Prostate gland (tissue), 2 donors: ENCODE results near the gene CCDC183. TPM values are rescaled to one million over a fixed set of nuclear protein-coding genes. Genes with fewer than 3 reads are reported as not detected.

Experiments used
- DNase-seq: peaks from one replicate; pipeline ENCODE4 v3.0.0-alpha.2; 2019; ENCODE audit warnings: low spot score
- H3K27ac ChIP-seq, 2 donors: fragments of 200-600 bp; sonication (generic); 2 replicates each; pipeline ENCODE4 v1.5.1; 2017 to 2019
- H3K27me3 ChIP-seq: fragments of 200-600 bp; sonication (generic); replicated peaks from 2 replicates; pipeline ENCODE4 v1.5.1; 2019; ENCODE audit not compliant: insufficient read depth
- H3K36me3 ChIP-seq, 2 donors: fragments of 200-600 bp; sonication (generic); 1 replicate in 1 of 2; 2 replicates in 1 of 2; pipeline versions ENCODE4 v1.5.1 to v1.8.1; 2017 to 2019
- H3K4me1 ChIP-seq: fragments of 200-600 bp; sonication (generic); replicated peaks from 2 replicates; pipeline ENCODE4 v1.5.1; 2019
- H3K4me3 ChIP-seq, 2 donors: fragments of 200-600 bp; sonication (generic); 2 replicates each; pipeline ENCODE4 v1.5.1; 2017 to 2019
- H3K9me3 ChIP-seq: fragments of 200-600 bp; sonication (generic); 2 replicates; pipeline ENCODE4 v1.5.1; 2017
- POLR2A ChIP-seq: fragments of 450-650 bp; IDR thresholded peaks from one replicate; pipeline ENCODE4 v1.6.1; 2016; ENCODE audit warnings: antibody characterized with exemption, mild to moderate bottlenecking
- POLR2AphosphoS5 ChIP-seq: sonication (generic); formaldehyde crosslinking; IDR thresholded peaks from one replicate; pipeline ENCODE4 v1.6.1; 2017; ENCODE audit warnings: antibody characterized with exemption
- WGBS: methylation state at CpG from one replicate; pipeline ENCODE4 v1.1.5; 2018; 5-methylcytosine and 5-hydroxymethylcytosine counted together
- intact Hi-C: fragments of 100-400 bp; cut with DNase I; formaldehyde crosslinking; loops from one replicate; pipeline ENCODE4 v1.14.2; 2022
- total RNA-seq, 2 donors: library from RNA; depleted of rRNA; stranded (reverse); fragments of >200 nt; gene quantifications; one replicate each; pipeline ENCODE4 v1.1.0, GENCODE V29; 2016
- TF ChIP-seq, protein P1 (sequence below), 4 experiments: fragments of 200-600 bp in 2 of 4; fragments of 450-650 bp in 2 of 4; sonication (generic) in 2 of 4; IDR thresholded peaks; 1 replicate in 3 of 4; 2 replicates in 1 of 4; pipeline ENCODE4 v1.5.1; 2016 to 2019; ENCODE audit warnings: antibody characterized with exemption in 4 of 4, mild to moderate bottlenecking in 2 of 4, moderate library complexity in 2 of 4

Gene CCDC183
- total RNA-seq, 2 donors from 2014 or later: 9.5 to 45.0 TPM

DNA sequence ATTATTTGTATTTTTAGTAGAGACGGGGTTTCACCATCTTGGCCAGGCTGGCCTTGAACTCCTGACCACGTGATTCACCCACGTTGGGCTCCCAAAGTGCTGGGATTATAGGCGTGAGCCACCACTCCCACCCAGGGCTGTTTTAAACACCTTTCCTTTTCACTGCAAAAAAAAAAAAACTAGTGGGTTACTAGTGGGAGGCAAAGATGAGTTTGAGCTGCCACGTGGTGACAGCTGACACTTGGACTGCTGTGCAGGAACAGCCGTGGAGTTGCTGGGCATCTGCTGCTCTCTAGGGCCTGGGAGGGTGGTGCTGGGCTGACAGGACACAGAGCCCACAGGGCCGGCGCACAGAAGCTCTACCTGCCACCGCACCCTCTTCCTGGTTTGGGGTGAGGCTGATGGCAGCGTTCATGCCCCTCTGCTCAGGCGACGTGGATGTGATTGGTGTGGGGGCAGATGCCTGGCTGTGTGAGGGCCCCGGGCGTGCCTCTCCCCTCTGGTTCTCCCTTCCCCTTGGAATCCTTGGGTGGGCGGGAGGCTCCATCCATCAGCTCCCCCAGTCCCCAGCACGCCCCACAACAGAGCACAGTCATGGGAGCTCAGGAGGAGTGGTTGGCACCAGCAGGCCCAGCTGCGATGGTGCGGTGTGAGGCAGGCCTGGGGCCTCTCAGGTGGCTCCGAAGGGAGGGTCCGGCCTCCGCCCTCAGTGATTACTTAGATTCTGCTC, 28.5 kb downstream of the CCDC183 start:
- intact Hi-C loops: no loop called here
- Histone ChIP-seq H3K27me3 (no peaks in the 10 kb centered on the region), H3K27ac (no peak overlapping the region), H3K4me3 (no peak overlapping the region), H3K36me3 (no peaks in the 10 kb centered on the region), H3K9me3 (no peaks in the 10 kb centered on the region), H3K4me1 (no peaks in the 10 kb centered on the region)
- TF ChIP-seq POLR2A (no peak), POLR2AphosphoS5 (no peak)
- TF ChIP-seq, protein P1, sequence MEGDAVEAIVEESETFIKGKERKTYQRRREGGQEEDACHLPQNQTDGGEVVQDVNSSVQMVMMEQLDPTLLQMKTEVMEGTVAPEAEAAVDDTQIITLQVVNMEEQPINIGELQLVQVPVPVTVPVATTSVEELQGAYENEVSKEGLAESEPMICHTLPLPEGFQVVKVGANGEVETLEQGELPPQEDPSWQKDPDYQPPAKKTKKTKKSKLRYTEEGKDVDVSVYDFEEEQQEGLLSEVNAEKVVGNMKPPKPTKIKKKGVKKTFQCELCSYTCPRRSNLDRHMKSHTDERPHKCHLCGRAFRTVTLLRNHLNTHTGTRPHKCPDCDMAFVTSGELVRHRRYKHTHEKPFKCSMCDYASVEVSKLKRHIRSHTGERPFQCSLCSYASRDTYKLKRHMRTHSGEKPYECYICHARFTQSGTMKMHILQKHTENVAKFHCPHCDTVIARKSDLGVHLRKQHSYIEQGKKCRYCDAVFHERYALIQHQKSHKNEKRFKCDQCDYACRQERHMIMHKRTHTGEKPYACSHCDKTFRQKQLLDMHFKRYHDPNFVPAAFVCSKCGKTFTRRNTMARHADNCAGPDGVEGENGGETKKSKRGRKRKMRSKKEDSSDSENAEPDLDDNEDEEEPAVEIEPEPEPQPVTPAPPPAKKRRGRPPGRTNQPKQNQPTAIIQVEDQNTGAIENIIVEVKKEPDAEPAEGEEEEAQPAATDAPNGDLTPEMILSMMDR (IDR thresholded peaks at IDR 0.05): no peak
- WGBS: 93% methylated on average over 21 of the region's 21 CpGs
- DNase-seq: no peak

DNA sequence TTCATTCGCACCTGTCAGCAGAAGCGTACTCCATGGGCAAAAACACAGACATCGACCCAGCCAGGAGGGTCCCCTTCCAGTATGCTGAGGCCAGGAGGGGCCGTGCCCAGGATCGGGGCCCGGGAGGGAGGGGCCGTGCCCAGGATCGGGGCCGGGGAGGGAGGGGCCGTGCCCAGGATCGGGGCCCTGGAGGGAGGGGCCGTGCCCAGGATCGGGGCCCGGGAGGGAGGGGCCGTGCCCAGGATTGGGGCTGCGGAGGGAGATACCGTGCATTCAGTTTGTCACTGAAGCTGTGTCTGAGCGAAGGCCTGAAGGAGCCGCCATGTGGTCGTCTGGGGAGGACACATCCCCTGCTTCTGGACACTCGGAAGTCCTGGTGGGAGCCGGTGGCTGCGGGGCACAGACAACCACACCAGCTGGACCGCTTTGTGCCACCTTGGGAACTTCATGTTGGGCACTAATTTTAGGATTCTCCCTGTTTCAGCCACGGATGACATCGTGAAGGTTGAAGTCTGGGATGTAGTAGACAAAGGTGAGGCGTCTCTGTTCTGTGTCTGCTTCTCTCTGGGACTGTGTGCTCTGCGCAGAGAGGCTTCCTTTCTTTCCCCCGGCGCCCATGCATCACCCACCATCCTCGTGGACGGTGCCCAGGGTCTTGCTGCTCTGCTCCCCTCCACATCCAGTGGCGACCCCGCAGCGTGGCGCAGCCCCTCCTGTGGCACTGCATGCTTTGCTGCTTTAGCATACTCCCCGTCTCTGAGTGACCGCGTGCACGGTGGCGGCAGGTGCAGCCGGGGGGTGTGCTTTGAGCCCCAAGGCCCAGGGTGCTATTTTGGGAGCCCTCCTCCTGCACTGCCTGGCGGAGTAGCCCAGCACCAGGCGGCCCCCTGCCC, 29.4 kb downstream of the CCDC183 start:
- no peak overlapping the region for H3K4me3 ChIP-seq
- H3K4me1 ChIP-seq: no peaks in the 10 kb centered on the region
- no peak for DNase-seq
- H3K9me3 ChIP-seq: no peaks in the 10 kb centered on the region
- TF ChIP-seq POLR2A: no peak
- no peak for TF ChIP-seq POLR2AphosphoS5
- TF ChIP-seq, protein P1 (IDR thresholded peaks at IDR 0.05): no peak
- no peaks in the 10 kb centered on the region for H3K27me3 ChIP-seq
- no peak overlapping the region for H3K27ac ChIP-seq
- H3K36me3 ChIP-seq: no peaks in the 10 kb centered on the region
- WGBS: 87% methylated on average over 43 of the region's 44 CpGs
- intact Hi-C loops: no loop called here

DNA sequence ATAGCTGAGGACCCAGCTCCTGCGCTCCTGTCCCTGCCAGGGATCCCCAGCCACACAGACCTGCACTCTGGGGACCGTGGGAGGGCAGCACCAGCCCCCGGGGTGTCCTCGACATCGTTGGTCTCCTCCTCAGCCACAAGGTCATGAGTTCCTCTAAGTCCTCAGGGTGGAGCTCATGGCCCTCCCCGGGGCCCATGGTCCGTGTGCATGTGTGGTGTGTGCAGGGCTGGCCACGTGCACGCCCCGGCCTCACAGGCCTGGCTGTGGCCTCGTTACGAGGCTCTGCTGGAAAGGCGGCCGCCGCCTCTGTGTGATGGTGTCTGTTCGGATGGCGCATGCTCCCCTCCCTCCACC, 30.0 kb downstream of the CCDC183 start:
- H3K4me1 ChIP-seq: no peaks in the 10 kb centered on the region
- H3K4me3 ChIP-seq: no peak overlapping the region
- WGBS: 92% methylated on average over 17 of the region's 17 CpGs
- TF ChIP-seq, protein P1 (IDR thresholded peaks at IDR 0.05): no peak
- TF ChIP-seq POLR2A (no peak), POLR2AphosphoS5 (no peak)
- intact Hi-C loops: no loop called here
- H3K9me3 ChIP-seq: no peaks in the 10 kb centered on the region
- DNase-seq: no peak
- no peaks in the 10 kb centered on the region for H3K27me3 ChIP-seq
- H3K36me3 ChIP-seq: no peaks in the 10 kb centered on the region
- H3K27ac ChIP-seq: no peak overlapping the region

DNA sequence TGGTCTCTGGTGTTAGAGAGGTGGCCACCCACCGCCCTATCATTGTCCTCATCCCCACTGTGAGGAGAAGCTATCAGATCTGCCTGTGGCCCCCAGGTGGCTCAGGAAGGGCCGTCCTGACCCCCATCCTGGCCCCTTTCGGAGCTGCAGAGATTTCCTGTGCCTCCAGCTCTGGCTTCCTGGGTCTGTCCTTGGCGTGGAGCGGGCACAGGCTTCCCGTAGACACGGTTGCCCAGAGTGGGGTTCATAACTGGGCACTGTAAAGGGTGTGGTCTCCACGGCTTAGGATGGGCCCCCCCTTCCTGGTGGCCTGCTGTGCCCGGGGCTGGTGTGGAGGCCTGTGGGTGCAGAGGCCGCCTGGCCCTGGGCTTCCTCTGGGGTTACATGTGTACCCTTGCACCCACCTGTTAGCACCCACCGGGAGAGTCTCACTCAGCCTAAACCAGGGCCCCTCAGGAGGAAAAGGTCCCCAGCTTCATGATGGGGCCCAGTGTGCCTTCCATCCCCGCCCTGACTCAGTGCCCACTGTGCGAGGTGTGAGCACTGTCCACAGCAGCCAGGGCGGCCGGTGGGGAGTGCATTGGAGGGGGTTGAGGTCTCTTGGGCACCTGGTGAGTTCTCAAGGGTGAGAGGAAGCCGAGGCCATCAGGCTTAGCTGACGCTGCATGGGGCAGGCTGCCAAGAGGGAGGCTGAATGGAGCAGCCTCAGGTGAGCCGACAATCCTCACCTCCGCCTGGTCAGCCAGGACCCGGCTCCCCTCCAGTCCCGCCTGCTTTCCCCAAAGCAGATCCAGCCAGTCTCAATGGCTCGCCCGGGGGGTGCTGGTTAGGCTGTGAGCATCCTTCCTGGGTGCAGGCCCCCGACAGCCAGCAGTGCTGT, 30.8 kb downstream of the CCDC183 start:
- Histone ChIP-seq H3K36me3 (peaks cover 0 to 4% of the 10 kb centered on the region in 2 donors), H3K9me3 (no peaks in the 10 kb centered on the region), H3K4me1 (no peaks in the 10 kb centered on the region), H3K27ac (no peak overlapping the region), H3K4me3 (no peak overlapping the region), H3K27me3 (no peaks in the 10 kb centered on the region)
- TF ChIP-seq, protein P1 (IDR thresholded peaks at IDR 0.05): no peak
- TF ChIP-seq POLR2A (no peak), POLR2AphosphoS5 (no peak)
- 91% methylated on average over 16 of the region's 24 CpGs for whole genome bisulfite sequencing
- no peak for DNase-seq
- intact Hi-C loops: no loop called here
